ENCODE data around the gene C9orf43. TPM values are rescaled to one million over a fixed set of nuclear protein-coding genes. Genes with fewer than 3 reads are reported as not detected.

Gene C9orf43
- total and polyA plus RNA-seq, 9 of the 15 experiments (the other 6 are each of a cell fraction or from before 2014, with no cell fraction given): 0.21 to 0.58 (median 0.33) TPM

DNA sequence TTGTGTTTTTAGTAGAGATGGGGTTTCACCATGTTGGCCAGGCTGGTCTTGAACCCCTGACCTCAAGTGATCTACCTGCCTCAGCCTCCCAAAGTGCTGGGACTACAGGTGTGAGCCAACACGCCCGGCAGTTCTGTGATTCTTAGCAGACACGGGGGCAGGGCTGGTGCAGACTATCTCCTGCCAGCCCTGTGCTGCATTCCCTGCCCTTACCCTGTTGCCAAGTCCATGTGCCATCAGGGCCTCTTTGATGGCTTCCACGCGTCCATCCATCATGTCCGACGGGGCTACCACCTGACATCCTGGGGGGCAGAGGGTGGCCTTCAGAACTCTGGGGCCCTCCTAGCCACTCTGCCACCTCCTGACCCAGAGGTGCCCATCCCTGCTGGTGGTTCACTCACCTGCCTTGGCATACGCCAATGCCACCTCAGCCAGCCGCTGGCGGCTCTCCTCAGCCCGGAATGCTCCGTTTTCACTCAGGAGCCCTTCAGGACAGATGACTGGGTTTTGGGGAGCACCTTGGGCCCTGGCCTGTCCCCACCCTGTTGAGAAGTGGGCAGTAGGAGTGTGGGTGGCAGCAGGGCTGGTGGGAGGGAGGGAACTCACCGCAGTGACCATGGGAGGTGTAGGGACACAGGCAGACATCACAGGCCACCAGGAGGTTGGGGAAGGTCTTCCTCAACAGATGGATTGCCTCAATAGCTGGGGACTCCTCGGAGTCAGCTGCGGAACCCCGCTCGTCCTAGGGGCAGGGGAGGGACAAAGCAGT lies 20.2 kb upstream of the C9orf43 start:
- Histone ChIP-seq H4K20me1 (replicated peaks; ENCODE audit: control insufficient read depth, insufficient read depth, low read length) (no peaks in the 10 kb centered on the region), H3K36me3 (ENCODE audit: control insufficient read depth, insufficient read depth, low read length) (peaks cover 36% of the 10 kb centered on the region; the same call in 2 of the 3 replicates), H3K27me3 (ENCODE audit: control insufficient read depth in 2 of 2, insufficient read depth in 2 of 2, low read length in 2 of 2) (no peaks in the 10 kb centered on the region), H3K27ac (ENCODE audit: extremely low read depth, low read depth, low read length) (no peak overlapping the region), H3K9me1 (ENCODE audit: control insufficient read depth, insufficient read depth, low read length) (no peaks in the 10 kb centered on the region), H3K9me3 (replicated peaks; ENCODE audit: control insufficient read depth, insufficient read depth, low read depth, low read length) (no peaks in the 10 kb centered on the region), H3K9ac (ENCODE audit: insufficient read depth in 1 of 2, low read depth in 2 of 2, low read length in 2 of 2) (no peak overlapping the region), H2AFZ (ENCODE audit: low read depth, low read length) (no peak overlapping the region), H3K4me2 (ENCODE audit: insufficient read depth, low read length) (no peak overlapping the region), H3K79me2 (ENCODE audit: control insufficient read depth, insufficient read depth, low read length) (no peaks in the 10 kb centered on the region), H3K4me3 (no peak overlapping the region), H3K4me1 (replicated peaks in 1 of 2; ENCODE audit: control insufficient read depth in 2 of 2, insufficient read depth in 2 of 2, low read length in 2 of 2) (peaks cover 0 to 8% of the 10 kb centered on the region in 2 experiments; a peak in 3 of 5 replicates)
- TF ChIP-seq HDAC8 (tag; IDR thresholded peaks at IDR 0.05) (no peak), CBX2 (IDR thresholded peaks at IDR 0.05; ENCODE audit: insufficient read depth, low read length, poor library complexity, severe bottlenecking) (no peak), CUX1 (CRISPR knock-in tag; IDR thresholded peaks at IDR 0.05) (no peak), MCM2 (IDR thresholded peaks at IDR 0.05; ENCODE audit: low read depth) (no peak), GTF2F1 (IDR thresholded peaks at IDR 0.05; ENCODE audit: low read depth, low read length) (no peak), NR2F6 (CRISPR knock-in tag; IDR thresholded peaks at IDR 0.05) (no peak), CC2D1A (IDR thresholded peaks at IDR 0.05) (no peak), NBN (IDR thresholded peaks at IDR 0.05; ENCODE audit: low read depth) (no peak), PML (IDR thresholded peaks at IDR 0.05; ENCODE audit: low read length) (no peak), ZNF24 (IDR thresholded peaks at IDR 0.05) (no peak), PYGO2 (tag; IDR thresholded peaks at IDR 0.05) (no peak), SPI1 (IDR thresholded peaks at IDR 0.05; ENCODE audit: borderline replicate concordance, low read depth, low read length) (no peak), GTF2A2 (tag; IDR thresholded peaks at IDR 0.05) (no peak), ZNF224 (CRISPR knock-in tag; IDR thresholded peaks at IDR 0.05) (no peak), HNRNPUL1 (IDR thresholded peaks at IDR 0.05; ENCODE audit: low read length) (no peak), USF2 (CRISPR knock-in tag; IDR thresholded peaks at IDR 0.05) (no peak), SRSF3 (IDR thresholded peaks at IDR 0.05; ENCODE audit: insufficient read depth, low read length) (no peak)
- BruUV-seq (replicated peaks): no TSS peak
- ATAC-seq (no peak), DNase-seq (ENCODE audit: extremely low read depth in 1 of 4, low spot score in 3 of 4) (no peak), FAIRE-seq (no peak)
- intact Hi-C loops (cut with micrococcal nuclease) (no loop called here), in situ Hi-C loops (cut with MboI) (no loop called here)
- 86% methylated on average over 15 of the region's 17 CpGs for WGBS (ENCODE audit: insufficient coverage, low coverage, missing lambda C conversion rate)
- POLR2A ChIA-PET: interaction anchor here (0.6 to 1.4 kb wide), 4 partner anchors 9 to 60 kb away, joined by 3 to 4 read pairs (median 3); partner anchors contain the start of gene HDHD3
- CTCF ChIA-PET (ENCODE audit: low intra/inter-chr PET ratio): no interaction called here
